HG02973 (cell line): Measurements from ENCODE around the gene MAGEE2.
"Not testable (repeated sequence)": the region's sequence is repeated elsewhere in the genome, so short reads cannot be mapped to it uniquely, and the experiment has no call there.

ENCODE experiments used
- ATAC-seq: cut with Tn5 transposase; IDR thresholded peaks from one replicate; pipeline ENCODE4 v1.9.1; 2021; ENCODE audit warnings: moderate library complexity; ENCODE audit not compliant: unreplicated experiment

The MAGEE2 gene

GRCh38 chrX:75784680-75785491 lies at the start of gene MAGEE2:
MAGEE2 (minus strand) TSS chrX:75785254; CDS start chrX:75785051, 203 bp downstream.
- no peak for ATAC-seq

- ATAC-seq, result no peak
Measured at GRCh38 chrX:75786290-75786689, 1.2 kb upstream of the MAGEE2 start.

DNA sequence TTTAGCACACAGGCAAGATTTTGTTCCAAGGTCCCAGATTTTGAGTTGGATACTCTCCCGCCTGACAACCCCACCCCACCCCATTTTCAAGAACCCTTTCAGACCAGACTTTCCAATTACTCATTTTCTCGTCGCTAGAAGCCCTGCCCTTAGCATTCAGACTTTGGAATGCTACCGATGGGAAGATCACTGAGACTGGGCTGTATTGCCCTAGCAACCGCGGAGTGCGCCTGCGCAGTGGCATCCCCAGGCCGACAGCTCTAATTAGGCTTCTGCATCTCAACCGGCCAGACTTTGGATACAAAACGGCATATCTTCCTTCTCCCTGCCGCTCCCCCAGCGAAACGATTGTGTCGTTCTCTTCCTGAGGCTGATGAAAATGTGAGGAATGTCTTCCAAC lies 3.4 kb downstream of the MAGEE2 start:
- ATAC-seq, result no peak

GRCh38 chrX:75768063-75768462 lies 17.0 kb downstream of the MAGEE2 start:
- not testable (repeated sequence) for ATAC-seq

DNA sequence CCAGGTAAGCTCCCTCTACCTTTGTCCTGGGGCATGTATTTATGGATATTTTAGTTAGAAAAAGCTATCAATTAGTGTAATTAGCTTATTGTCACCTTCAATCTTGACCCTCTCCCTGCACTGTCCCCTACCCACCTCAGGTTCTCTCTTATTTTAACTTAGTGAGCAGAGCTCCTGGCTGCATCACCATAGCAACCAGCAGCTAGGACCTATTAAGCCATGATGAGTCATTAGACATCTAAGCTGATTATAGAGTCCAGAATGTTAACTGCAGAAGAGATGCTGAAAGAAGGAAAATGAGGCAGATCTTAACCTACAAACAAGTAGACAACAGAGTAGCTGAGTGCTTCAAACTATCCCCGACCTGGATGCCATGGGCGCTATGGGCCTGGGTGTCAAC lies 36.6 kb downstream of the MAGEE2 start:
- no peak for ATAC-seq

DNA sequence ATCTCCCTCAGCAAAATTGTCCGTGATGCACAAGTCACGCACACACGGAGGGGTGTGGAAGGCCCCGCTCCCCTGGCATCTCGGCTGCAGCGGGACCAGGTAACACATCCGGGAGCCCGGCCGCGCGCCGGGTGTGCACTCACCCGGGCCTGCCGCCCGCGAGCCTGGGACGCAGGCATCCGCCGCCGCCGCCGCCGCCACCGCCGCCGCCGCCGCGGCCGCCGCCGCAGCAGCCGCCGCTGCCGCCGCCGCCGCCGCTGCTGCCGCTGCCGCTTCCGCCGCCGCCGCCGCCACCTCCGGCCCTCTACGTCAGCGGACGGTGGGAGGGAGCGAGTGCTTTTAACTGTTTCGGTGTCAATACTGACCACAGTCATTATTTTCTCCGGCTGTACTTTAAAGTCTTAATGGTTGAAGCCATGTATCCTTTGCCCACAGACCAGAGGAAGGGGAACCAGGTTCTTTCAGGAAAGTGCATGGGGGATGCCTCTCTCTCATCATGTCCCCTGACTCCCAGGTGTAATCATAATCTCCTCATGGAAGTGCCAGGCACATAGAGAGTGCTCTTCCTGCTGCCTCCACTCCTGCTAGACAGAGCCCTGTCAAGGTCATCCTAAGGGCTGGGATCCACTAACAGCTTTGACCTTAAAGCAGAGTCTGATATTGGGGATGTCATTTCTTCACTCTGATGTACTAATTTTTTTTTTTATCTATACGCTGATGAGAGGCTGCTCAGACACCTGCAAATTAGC lies 38.0 kb downstream of the MAGEE2 start:
- no peak for ATAC-seq
